Measurements from ENCODE around the gene XKR7.

Gene XKR7

GRCh38 chr20:31981784-31982183, 13.8 kb downstream of the XKR7 start:
- FAIRE-seq: no peak

GRCh38 chr20:31984981-31985471, 17.1 kb downstream of the XKR7 start:
- no peak for FAIRE-seq

- no peak for FAIRE-seq
These were observed 19.8 kb downstream of the XKR7 start for GRCh38 chr20:31987744-31988143.

GRCh38 chr20:31988430-31989015, 20.6 kb downstream of the XKR7 start:
- FAIRE-seq: no peak

GRCh38 chr20:31989030-31989645, 21.2 kb downstream of the XKR7 start:
- no peak for FAIRE-seq

- FAIRE-seq: no peak
These were observed 22.8 kb downstream of the XKR7 start for GRCh38 chr20:31990641-31991338.

- FAIRE-seq: no peak
These were observed 23.4 kb downstream of the XKR7 start for GRCh38 chr20:31991339-31991705.

GRCh38 chr20:31992086-31992485, 24.1 kb downstream of the XKR7 start:
- FAIRE-seq: no peak

GRCh38 chr20:31996996-31997395, 29.0 kb downstream of the XKR7 start:
- no peak for FAIRE-seq

GRCh38 chr20:31998246-31998645, 30.3 kb downstream of the XKR7 start:
- FAIRE-seq: no peak

- FAIRE-seq: no peak
These were observed 35.4 kb downstream of the XKR7 start for GRCh38 chr20:32003325-32003724.

- FAIRE-seq: peak; percentile 79
These were observed 37.0 kb downstream of the XKR7 start for GRCh38 chr20:32004963-32005362.

- no peak for FAIRE-seq
These were observed 38.1 kb downstream of the XKR7 start for GRCh38 chr20:32006053-32006452.

- FAIRE-seq: no peak
These were observed 39.2 kb downstream of the XKR7 start for GRCh38 chr20:32006841-32007786.

- no peak for FAIRE-seq
These were observed 40.1 kb downstream of the XKR7 start for GRCh38 chr20:32007787-32008616.

- FAIRE-seq: no peak
These were observed 41.6 kb downstream of the XKR7 start for GRCh38 chr20:32009564-32009963.

- no peak for FAIRE-seq
These were observed 42.1 kb downstream of the XKR7 start, which contains the start of gene CCM2L for GRCh38 chr20:32010101-32010500. TSS of gene CCM2L (plus strand) at chr20:32010438. CDS start at chr20:32010455, 17 bp downstream.

- no peak for FAIRE-seq
These were observed 42.7 kb downstream of the XKR7 start for GRCh38 chr20:32010666-32011065.

GRCh38 chr20:32012159-32012688, 44.3 kb downstream of the XKR7 start:
- FAIRE-seq: no peak

- no peak for FAIRE-seq
These were observed 45.4 kb downstream of the XKR7 start for GRCh38 chr20:32013326-32013725.

GRCh38 chr20:32017711-32018251, 49.8 kb downstream of the XKR7 start:
- FAIRE-seq: no peak

Measured in TTC549 (cell line).